ENCODE measurements around the gene SURF1. TPM values are rescaled to one million over a fixed set of nuclear protein-coding genes. Genes with fewer than 3 reads are reported as not detected.

SURF1 gene
- total RNA-seq, 4 donors from 2014 or later = 35.0 to 59.4 (median 41.6) TPM

DNA sequence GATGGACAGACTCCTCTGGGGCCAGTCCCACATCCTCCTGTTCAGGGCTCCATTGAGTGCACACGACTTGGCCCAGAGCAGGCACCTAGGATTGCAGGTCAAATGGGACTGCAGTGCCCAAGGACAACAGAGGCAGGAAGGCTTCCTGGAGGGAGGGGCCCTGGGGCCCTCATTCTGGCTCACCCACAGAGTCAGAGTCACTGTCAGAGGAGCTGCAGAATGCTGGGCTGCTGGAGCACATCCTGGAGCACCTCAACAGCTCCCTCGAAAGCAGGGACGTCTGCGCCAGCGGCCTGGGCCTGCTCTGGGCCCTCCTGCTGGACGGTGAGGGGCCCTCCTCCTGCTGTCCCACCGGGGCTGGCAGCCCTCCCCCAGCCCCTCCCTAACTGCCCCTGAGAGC, 46.4 kb upstream of the SURF1 start:
- Histone ChIP-seq H3K4me3 (no peak overlapping the region), H3K9me3 (no peaks in the 10 kb centered on the region), H3K27me3 (no peaks in the 10 kb centered on the region), H3K36me3 (peaks cover 0 to 73% (median 2%) of the 10 kb centered on the region in 3 donors), H3K27ac (no peak overlapping the region), H3K4me1 (no peaks in the 10 kb centered on the region)
- 78 to 83% methylated on average over 2 to 6 of the region's 7 CpGs for WGBS, 2 donors
- TF ChIP-seq POLR2A (IDR thresholded peaks at IDR 0.05) = no peak
- TF ChIP-seq, protein P1, sequence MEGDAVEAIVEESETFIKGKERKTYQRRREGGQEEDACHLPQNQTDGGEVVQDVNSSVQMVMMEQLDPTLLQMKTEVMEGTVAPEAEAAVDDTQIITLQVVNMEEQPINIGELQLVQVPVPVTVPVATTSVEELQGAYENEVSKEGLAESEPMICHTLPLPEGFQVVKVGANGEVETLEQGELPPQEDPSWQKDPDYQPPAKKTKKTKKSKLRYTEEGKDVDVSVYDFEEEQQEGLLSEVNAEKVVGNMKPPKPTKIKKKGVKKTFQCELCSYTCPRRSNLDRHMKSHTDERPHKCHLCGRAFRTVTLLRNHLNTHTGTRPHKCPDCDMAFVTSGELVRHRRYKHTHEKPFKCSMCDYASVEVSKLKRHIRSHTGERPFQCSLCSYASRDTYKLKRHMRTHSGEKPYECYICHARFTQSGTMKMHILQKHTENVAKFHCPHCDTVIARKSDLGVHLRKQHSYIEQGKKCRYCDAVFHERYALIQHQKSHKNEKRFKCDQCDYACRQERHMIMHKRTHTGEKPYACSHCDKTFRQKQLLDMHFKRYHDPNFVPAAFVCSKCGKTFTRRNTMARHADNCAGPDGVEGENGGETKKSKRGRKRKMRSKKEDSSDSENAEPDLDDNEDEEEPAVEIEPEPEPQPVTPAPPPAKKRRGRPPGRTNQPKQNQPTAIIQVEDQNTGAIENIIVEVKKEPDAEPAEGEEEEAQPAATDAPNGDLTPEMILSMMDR (IDR thresholded peaks at IDR 0.05) = no peak
- no peak for TF ChIP-seq EP300 (IDR thresholded peaks at IDR 0.05)
- no peak for DNase-seq (ENCODE audit: low spot score in 2 of 2)

DNA sequence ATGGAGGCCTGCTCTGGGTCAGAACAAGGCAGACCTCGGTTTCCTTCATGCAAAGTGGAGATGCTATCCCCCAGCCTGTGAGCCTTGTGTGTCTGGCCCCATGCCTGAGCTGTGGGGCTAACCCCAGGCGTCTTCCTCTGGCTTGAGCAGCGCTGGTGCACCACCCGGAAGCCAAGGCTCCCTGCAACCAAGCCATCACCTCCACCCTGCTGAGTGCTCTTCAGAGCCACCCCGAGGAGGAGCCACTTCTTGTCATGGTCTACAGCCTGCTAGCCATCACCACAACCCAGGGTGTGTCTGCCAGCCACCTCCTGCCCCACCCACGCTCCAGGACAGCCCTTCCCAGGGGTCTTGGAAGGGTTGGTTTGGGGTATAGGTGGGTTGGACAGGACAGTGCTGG, 45.3 kb upstream of the SURF1 start:
- Histone ChIP-seq H3K27ac (no peak overlapping the region), H3K27me3 (no peaks in the 10 kb centered on the region), H3K4me3 (no peak overlapping the region), H3K36me3 (peaks cover 0 to 62% (median 0%) of the 10 kb centered on the region in 3 donors), H3K4me1 (no peaks in the 10 kb centered on the region), H3K9me3 (no peaks in the 10 kb centered on the region)
- WGBS, 2 donors = 88 to 95% methylated on average over 2 to 6 of the region's 6 CpGs
- DNase-seq (ENCODE audit: low spot score in 2 of 2) = no peak
- TF ChIP-seq, protein P1 (IDR thresholded peaks at IDR 0.05) = no peak
- TF ChIP-seq EP300 (IDR thresholded peaks at IDR 0.05) (no peak), POLR2A (IDR thresholded peaks at IDR 0.05) (no peak)

DNA sequence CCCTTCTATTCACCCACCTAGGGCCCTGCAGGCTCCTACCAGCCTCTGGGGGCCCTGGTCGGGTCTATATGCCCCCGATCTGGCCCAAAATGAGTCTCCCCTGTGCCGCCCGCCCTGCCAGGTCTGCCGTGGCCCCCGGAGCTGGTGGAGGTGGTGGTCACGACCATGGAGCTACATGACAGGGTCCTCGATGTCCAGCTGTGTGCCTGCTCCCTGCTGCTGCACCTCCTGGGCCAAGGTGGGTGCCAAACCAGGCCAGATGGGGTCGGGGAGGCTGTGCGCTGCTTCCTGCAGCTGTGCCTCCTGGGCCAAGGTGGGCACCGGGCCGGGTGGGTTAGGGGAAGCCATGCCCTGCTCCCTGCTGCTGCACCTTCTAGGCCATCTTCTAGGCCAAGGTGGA, 44.0 kb upstream of the SURF1 start:
- H3K36me3 ChIP-seq = peaks cover 0 to 49% (median 0%) of the 10 kb centered on the region in 3 donors
- TF ChIP-seq EP300 (IDR thresholded peaks at IDR 0.05) (no peak), POLR2A (IDR thresholded peaks at IDR 0.05) (no peak)
- TF ChIP-seq, protein P1 (IDR thresholded peaks at IDR 0.05) = no peak
- no peak overlapping the region for H3K4me3 ChIP-seq
- H3K27me3 ChIP-seq = peaks cover 0 to 2% of the 10 kb centered on the region in 2 donors
- no peaks in the 10 kb centered on the region for H3K9me3 ChIP-seq
- no peaks in the 10 kb centered on the region for H3K4me1 ChIP-seq
- no peak overlapping the region for H3K27ac ChIP-seq
- 90 to 100% methylated on average over 4 to 8 of the region's 12 CpGs for WGBS, 2 donors
- DNase-seq (ENCODE audit: low spot score in 2 of 2) = no peak

DNA sequence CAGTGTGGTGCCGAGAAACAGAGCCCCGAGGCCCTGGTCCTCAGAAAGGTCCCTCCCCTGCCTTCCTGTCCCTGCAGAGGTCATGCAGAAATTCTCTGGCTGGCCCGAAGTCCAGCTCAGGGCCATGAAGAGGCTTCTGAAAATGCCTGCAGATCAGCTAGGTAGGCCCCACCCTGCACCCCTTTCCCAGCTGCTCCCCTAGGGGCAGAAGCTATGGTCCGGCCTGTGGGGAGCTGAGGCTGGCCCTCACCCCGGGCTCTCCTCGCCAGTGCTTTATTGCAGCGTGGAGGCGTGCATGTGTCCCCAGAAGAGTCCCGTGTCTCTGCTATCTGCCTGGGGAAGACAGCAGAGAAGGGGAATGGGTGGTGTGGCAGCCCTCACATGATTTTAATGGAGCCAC, 41.6 kb upstream of the SURF1 start:
- Histone ChIP-seq H3K9me3 (no peaks in the 10 kb centered on the region), H3K36me3 (peaks cover 0 to 28% (median 0%) of the 10 kb centered on the region in 3 donors), H3K4me3 (no peak overlapping the region), H3K27me3 (peaks cover 0 to 18% of the 10 kb centered on the region in 2 donors), H3K4me1 (no peaks in the 10 kb centered on the region), H3K27ac (no peak overlapping the region)
- no peak for TF ChIP-seq EP300 (IDR thresholded peaks at IDR 0.05)
- TF ChIP-seq, protein P1 (IDR thresholded peaks at IDR 0.05) = no peak
- no peak for TF ChIP-seq POLR2A (IDR thresholded peaks at IDR 0.05)
- 48 to 60% methylated on average over 7 to 8 of the region's 9 CpGs for WGBS, 2 donors
- no peak for DNase-seq (ENCODE audit: low spot score in 2 of 2)

- H3K4me1 ChIP-seq = no peaks in the 10 kb centered on the region
- no peaks in the 10 kb centered on the region for H3K9me3 ChIP-seq
- H3K27me3 ChIP-seq = peaks cover 0 to 18% of the 10 kb centered on the region in 2 donors
- TF ChIP-seq, protein P1 (IDR thresholded peaks at IDR 0.05) = no peak
- TF ChIP-seq POLR2A (IDR thresholded peaks at IDR 0.05) = no peak
- no peak for TF ChIP-seq EP300 (IDR thresholded peaks at IDR 0.05)
- no peak for DNase-seq (ENCODE audit: low spot score in 2 of 2)
- H3K27ac ChIP-seq = no peak overlapping the region
- H3K4me3 ChIP-seq = no peak overlapping the region
- peaks cover 0 to 23% (median 0%) of the 10 kb centered on the region in 3 donors for H3K36me3 ChIP-seq
- WGBS, 2 donors = 71 to 75% methylated on average over 6 of the region's 6 CpGs
Observed at GRCh38 chr9:133397370-133397769, 41.1 kb upstream of the SURF1 start.

All from tibial nerve (tissue), 4 donors.